PC-9 (cell line): ENCODE data around the gene GALNT16.

Experiments used
- CTCF ChIP-seq: fragments of 200-600 bp; sonication (generic); conservative IDR thresholded peaks from 2 replicates; pipeline ENCODE4 v1.6.1; 2017; ENCODE audit warnings: mixed run types, antibody characterized with exemption, mild to moderate bottlenecking, moderate library complexity
- EZH2 ChIP-seq: fragments of 200-600 bp; sonication (generic); IDR thresholded peaks from 2 replicates; pipeline ENCODE4 v1.8.0; 2017; ENCODE audit warnings: antibody characterized with exemption, low read depth

GRCh38 chr14:69319911-69320310 lies 60.0 kb downstream of the GALNT16 start:
- TF ChIP-seq CTCF (no peak), EZH2 (no peak)
